Tibial nerve (tissue), 4 donors: ENCODE results near the gene FBXL17. TPM values are rescaled to one million over a fixed set of nuclear protein-coding genes. Genes with fewer than 3 reads are reported as not detected.

Experiments
- DNase-seq, 2 donors: peaks; one replicate each; pipeline ENCODE4 v3.0.0-alpha.2; 2019; ENCODE audit warnings: low spot score in 2 of 2
- H3K27ac ChIP-seq, 4 donors: fragments of 200-600 bp; sonication (generic) in 3 of 4; one replicate each; pipeline ENCODE4 v1.5.1; 2017 to 2019; ENCODE audit warnings: mild to moderate bottlenecking in 1 of 4
- H3K27me3 ChIP-seq, 2 donors: fragments of 200-600 bp; sonication (generic) in 1 of 2; one replicate each; pipeline versions ENCODE4 v1.5.1 to v1.6.0; 2017 to 2019
- H3K36me3 ChIP-seq, 3 donors: fragments of 200-600 bp; sonication (generic); one replicate each; pipeline ENCODE4 v1.5.1; 2018 to 2019
- H3K4me1 ChIP-seq, 4 donors: fragments of 200-600 bp; sonication (generic) in 3 of 4; one replicate each; pipeline ENCODE4 v1.5.1; 2017 to 2019
- H3K4me3 ChIP-seq, 4 donors: fragments of 200-600 bp; sonication (generic) in 3 of 4; one replicate each; pipeline ENCODE4 v1.5.1; 2017 to 2019; ENCODE audit warnings: mild to moderate bottlenecking in 1 of 4, moderate library complexity in 1 of 4
- H3K9me3 ChIP-seq, 4 donors: fragments of 200-600 bp; sonication (generic) in 3 of 4; one replicate each; pipeline ENCODE4 v1.5.1; 2017 to 2019
- CTCF ChIP-seq, 5 experiments: fragments of 200-600 bp in 3 of 5; fragments of 450-650 bp in 2 of 5; sonication (generic) in 3 of 5; IDR thresholded peaks; one replicate each; pipeline ENCODE4 v1.5.1; 2016 to 2019; ENCODE audit warnings: antibody characterized with exemption in 5 of 5, mild to moderate bottlenecking in 3 of 5, moderate library complexity in 2 of 5
- EP300 ChIP-seq, 2 donors: sonication (generic); formaldehyde crosslinking; IDR thresholded peaks; one replicate each; pipeline ENCODE4 v1.6.1; 2017; ENCODE audit warnings: antibody characterized with exemption in 2 of 2, mild to moderate bottlenecking in 1 of 2
- POLR2A ChIP-seq, 2 donors: fragments of 450-650 bp; IDR thresholded peaks; one replicate each; pipeline ENCODE4 v1.6.1; 2017; ENCODE audit warnings: antibody characterized with exemption in 2 of 2, mild to moderate bottlenecking in 2 of 2, moderate library complexity in 2 of 2
- WGBS, 2 donors: methylation state at CpG; one replicate each; pipeline ENCODE4 v1.1.5; 2018; 5-methylcytosine and 5-hydroxymethylcytosine counted together
- total RNA-seq, 4 donors: library from RNA; depleted of rRNA; stranded (reverse); fragments of >200 nt; gene quantifications; one replicate each; pipeline ENCODE4 v1.1.0, GENCODE V29; 2016

The FBXL17 gene
- total RNA-seq, 4 donors from 2014 or later = 16.5 to 19.0 (median 17.6) TPM

GRCh38 chr5:108312258-108312657 is 69.6 kb downstream of the FBXL17 start:
- Histone ChIP-seq H3K27me3 (no peaks in the 10 kb centered on the region), H3K9me3 (no peaks in the 10 kb centered on the region), H3K27ac (no peak overlapping the region), H3K4me3 (no peak overlapping the region), H3K4me1 (peaks cover 0 to 4% (median 0%) of the 10 kb centered on the region in 4 donors), H3K36me3 (peaks cover 0 to 6% (median 0%) of the 10 kb centered on the region in 3 donors)
- WGBS, 2 donors = 89 to 96% methylated on average over 1 of the region's 1 CpG
- no peak for DNase-seq
- TF ChIP-seq CTCF (IDR thresholded peaks at IDR 0.05) (no peak), EP300 (IDR thresholded peaks at IDR 0.05) (no peak), POLR2A (IDR thresholded peaks at IDR 0.05) (no peak)

- Histone ChIP-seq H3K4me3 (no peak overlapping the region), H3K4me1 (peaks cover 0 to 4% (median 0%) of the 10 kb centered on the region in 4 donors), H3K36me3 (peaks cover 0 to 6% (median 0%) of the 10 kb centered on the region in 3 donors), H3K9me3 (no peaks in the 10 kb centered on the region), H3K27ac (no peak overlapping the region), H3K27me3 (no peaks in the 10 kb centered on the region)
- no peak for DNase-seq
- TF ChIP-seq EP300 (IDR thresholded peaks at IDR 0.05) = no peak
- TF ChIP-seq CTCF (IDR thresholded peaks at IDR 0.05) = no peak
- 60 to 70% methylated on average over 3 of the region's 3 CpGs for WGBS, 2 donors
These were observed 70.2 kb downstream of the FBXL17 start for GRCh38 chr5:108311682-108312081.

- no peaks in the 10 kb centered on the region for H3K9me3 ChIP-seq
- no peaks in the 10 kb centered on the region for H3K36me3 ChIP-seq
- 77 to 79% methylated on average over 2 of the region's 2 CpGs for WGBS, 2 donors
- TF ChIP-seq CTCF (IDR thresholded peaks at IDR 0.05) (no peak), EP300 (IDR thresholded peaks at IDR 0.05) (no peak), POLR2A (IDR thresholded peaks at IDR 0.05) (no peak)
- no peaks in the 10 kb centered on the region for H3K27me3 ChIP-seq
- no peak overlapping the region for H3K4me3 ChIP-seq
- no peak overlapping the region for H3K27ac ChIP-seq
- H3K4me1 ChIP-seq = no peaks in the 10 kb centered on the region
- no peak for DNase-seq
These were observed 78.3 kb downstream of the FBXL17 start for GRCh38 chr5:108303611-108304010.

GRCh38 chr5:108303086-108303485 is 78.8 kb downstream of the FBXL17 start:
- H3K9me3 ChIP-seq = no peaks in the 10 kb centered on the region
- H3K36me3 ChIP-seq = no peaks in the 10 kb centered on the region
- no peak for DNase-seq
- H3K4me3 ChIP-seq = no peak overlapping the region
- 93 to 100% methylated on average over 1 of the region's 1 CpG for WGBS, 2 donors
- H3K27ac ChIP-seq = no peak overlapping the region
- no peak for TF ChIP-seq POLR2A (IDR thresholded peaks at IDR 0.05)
- no peak for TF ChIP-seq EP300 (IDR thresholded peaks at IDR 0.05)
- TF ChIP-seq CTCF (IDR thresholded peaks at IDR 0.05) = no peak
- H3K27me3 ChIP-seq = no peaks in the 10 kb centered on the region
- H3K4me1 ChIP-seq = no peaks in the 10 kb centered on the region

- Histone ChIP-seq H3K4me1 (no peaks in the 10 kb centered on the region), H3K27me3 (no peaks in the 10 kb centered on the region), H3K27ac (no peak overlapping the region), H3K36me3 (no peaks in the 10 kb centered on the region), H3K9me3 (no peaks in the 10 kb centered on the region), H3K4me3 (no peak overlapping the region)
- TF ChIP-seq CTCF (IDR thresholded peaks at IDR 0.05) (no peak), EP300 (IDR thresholded peaks at IDR 0.05) (no peak), POLR2A (IDR thresholded peaks at IDR 0.05) (no peak)
- no peak for DNase-seq
These were observed 84.8 kb downstream of the FBXL17 start for GRCh38 chr5:108297042-108297601.
